Measurements from ENCODE around the gene WIF1.

GRCh38 chr12:65051218-65051617 lies 69.9 kb downstream of the WIF1 start:
- TF ChIP-seq, protein P1, sequence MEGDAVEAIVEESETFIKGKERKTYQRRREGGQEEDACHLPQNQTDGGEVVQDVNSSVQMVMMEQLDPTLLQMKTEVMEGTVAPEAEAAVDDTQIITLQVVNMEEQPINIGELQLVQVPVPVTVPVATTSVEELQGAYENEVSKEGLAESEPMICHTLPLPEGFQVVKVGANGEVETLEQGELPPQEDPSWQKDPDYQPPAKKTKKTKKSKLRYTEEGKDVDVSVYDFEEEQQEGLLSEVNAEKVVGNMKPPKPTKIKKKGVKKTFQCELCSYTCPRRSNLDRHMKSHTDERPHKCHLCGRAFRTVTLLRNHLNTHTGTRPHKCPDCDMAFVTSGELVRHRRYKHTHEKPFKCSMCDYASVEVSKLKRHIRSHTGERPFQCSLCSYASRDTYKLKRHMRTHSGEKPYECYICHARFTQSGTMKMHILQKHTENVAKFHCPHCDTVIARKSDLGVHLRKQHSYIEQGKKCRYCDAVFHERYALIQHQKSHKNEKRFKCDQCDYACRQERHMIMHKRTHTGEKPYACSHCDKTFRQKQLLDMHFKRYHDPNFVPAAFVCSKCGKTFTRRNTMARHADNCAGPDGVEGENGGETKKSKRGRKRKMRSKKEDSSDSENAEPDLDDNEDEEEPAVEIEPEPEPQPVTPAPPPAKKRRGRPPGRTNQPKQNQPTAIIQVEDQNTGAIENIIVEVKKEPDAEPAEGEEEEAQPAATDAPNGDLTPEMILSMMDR (optimal IDR thresholded peaks at IDR 0.05 in 1 of 3, IDR thresholded peaks at IDR 0.05 in 1 of 3, conservative IDR thresholded peaks at IDR 0.05 in 1 of 3; ENCODE audit: extremely low read depth in 1 of 3, insufficient read depth in 2 of 3, low read length in 3 of 3): no peak
- TF ChIP-seq EZH2 (IDR thresholded peaks at IDR 0.05; ENCODE audit: low read length): no peak

Measured in keratinocyte (primary cell).